GM15510 (cell line): ENCODE data around the gene ERBB2.

Experiments
- POLR2A ChIP-seq: IDR thresholded peaks from 3 replicates; pipeline ENCODE4 v1.6.1; 2011; ENCODE audit warnings: borderline replicate concordance; ENCODE audit not compliant: insufficient read length; ENCODE audit errors: extremely low read depth

Gene ERBB2

DNA sequence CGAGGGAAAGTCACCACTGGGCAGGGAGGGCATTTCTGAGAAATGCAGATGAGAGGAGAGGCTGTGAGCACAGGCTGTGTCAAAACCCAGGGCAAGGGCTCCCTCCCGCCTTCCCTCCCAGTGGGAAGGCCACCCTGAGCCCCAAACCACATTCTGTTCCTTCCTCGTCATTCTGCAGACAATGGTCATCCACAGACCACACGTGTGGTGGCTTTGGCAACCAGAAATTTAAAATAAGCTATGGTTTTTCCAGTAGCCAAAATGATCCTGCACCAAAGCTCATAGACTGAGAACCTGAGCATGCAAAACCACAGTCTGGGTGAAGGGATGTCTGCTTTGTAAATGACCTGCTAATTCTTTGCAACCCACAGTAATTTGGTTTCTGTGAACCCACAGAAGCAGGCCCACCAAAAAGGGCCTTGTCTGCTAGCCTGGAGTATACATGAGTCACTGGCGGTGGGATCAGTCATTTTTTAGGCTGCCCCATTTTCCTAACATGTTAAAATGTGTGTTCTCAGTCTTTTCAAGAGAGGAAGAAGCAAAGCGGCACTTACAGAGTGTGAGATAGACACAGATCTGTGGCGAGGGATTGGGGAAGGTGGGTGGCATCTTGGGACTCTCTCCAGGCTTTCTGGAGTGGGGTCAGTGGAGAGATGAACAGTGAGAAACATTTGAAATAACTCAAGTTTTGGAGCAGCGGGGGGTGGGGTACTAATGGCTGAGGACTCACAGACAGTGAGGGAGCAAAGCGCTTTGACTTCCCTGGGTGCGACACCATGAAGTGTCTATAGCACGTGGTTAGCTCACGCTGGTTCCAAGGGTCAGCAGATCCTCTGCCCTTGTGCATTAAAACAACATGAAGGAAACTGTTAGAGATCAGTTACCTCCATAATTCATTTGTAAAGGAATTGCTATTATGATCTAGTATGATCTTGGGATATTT is 58.3 kb downstream of the ERBB2 start:
- TF ChIP-seq POLR2A = peak; percentile 17

DNA sequence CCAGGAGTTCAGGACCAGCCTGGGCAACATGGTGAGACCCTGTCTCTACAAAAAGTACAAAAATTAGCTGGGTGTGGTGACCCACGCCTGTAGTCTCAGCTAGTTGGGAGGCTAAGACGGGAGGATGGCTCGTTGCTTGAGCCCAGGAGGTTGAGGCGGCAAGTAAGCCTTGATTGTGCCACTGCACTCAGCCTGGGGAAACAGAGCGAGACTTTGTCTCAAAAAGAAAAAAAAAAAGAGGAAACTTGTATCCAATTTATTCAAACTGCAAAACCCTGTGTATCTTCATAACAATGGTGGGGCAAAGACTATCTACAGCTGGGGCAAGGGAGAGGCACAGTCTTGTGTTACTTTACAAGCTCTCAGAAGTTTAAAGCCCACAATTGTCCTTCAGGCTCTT is 59.3 kb downstream of the ERBB2 start:
- no peak for TF ChIP-seq POLR2A

DNA sequence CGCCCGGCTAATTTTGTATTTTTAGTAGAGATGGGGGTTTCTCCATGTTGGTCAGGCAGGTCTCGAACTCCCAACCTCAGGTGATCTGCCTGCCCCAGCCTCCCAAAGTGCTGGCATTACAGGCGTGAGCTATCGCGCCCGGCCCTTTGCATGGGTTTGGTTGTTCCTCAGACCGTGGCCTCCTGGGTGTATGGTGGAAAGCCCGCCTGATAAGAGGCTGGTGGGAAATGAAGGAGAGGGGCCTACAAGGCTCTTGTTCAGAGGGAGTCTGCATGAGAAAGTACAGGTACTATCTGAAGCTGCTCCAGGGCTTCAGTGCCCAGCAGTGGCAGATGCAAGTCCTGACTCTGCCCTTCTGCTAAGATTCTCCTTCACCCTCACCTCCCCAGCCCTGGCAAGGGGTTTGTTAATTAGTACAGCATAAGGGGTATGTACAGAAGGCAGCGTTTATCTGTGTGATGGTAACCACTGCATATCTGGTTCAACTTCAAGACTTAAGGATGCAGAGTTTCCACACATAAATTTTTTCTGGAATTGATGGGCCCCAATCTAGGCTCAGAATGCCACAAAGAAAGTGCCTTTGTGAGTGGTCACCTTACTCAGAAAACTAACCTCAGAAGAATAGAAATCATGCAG is 62.1 kb downstream of the ERBB2 start:
- no peak for TF ChIP-seq POLR2A

DNA sequence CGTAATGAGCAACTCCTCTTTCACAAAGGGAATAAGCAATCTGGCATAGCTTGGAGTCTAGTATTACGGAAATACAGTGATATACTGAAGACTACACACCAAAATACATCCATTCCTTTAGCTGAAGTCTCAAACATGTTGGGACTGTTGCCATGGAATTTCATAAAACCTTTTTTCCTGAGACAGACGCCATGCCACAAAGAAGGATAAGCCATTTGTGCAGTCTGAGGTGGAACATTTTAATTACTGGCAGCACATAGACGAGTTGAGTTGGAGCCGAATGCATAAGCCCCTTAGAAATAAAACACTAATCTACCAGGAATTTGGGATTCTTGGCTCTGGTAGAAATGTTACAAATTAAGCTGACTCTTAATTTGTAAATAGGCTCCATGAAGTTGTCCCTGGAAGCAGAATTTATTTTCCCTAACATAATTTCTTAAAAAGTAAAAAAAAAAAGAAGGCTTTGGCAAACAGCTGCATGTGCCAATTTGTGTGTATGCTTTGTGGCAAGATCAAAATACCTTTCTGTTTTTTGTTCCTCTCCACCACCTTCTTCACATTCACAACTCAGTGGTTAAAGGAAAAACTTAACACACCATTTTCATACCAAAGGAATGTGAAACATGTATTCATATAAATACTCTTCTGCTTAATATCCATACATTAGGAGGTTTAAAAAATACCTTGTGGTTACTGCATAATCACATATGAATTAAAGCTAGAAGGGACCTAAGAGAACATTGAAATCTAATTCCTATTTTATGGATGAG is 63.4 kb downstream of the ERBB2 start:
- no peak for TF ChIP-seq POLR2A

DNA sequence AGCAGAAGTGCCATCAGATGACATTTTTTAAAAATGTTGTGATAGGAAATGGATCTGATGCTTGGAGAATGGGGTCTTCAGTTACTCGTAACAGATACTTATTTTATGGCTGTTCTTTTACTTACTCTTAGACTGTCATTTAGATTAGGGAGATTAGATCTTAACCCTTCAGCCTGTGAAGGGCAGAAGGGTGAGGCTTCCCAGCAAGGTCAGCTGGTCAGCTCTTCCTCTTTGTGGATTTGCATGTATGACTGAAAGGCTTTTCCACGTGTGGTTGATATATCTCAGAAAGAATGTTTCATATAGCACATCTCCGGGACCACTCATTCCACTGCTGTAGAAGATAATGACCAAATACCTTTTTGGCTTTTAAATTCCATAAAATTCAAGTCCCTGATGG is 65.3 kb downstream of the ERBB2 start:
- no peak for TF ChIP-seq POLR2A

DNA sequence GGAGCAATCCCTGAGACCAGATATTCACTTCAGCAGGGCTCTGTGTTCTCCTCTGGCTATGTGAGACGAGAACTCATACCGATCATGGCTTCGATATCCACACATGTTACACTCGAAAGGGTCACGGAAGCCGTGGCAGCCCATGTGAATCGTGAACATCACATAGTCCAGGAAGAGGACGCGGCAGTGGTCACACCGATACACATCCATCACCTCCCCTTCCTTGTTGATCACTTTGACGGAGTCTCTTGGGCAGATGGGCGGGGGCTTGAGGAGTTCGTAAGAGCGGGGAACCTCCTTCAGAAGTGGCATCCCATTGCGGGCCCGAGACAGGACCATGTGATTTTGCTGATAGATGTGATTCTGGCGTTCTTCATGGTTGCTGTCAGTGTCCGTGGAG is 65.9 kb downstream of the ERBB2 start:
- TF ChIP-seq POLR2A = no peak

DNA sequence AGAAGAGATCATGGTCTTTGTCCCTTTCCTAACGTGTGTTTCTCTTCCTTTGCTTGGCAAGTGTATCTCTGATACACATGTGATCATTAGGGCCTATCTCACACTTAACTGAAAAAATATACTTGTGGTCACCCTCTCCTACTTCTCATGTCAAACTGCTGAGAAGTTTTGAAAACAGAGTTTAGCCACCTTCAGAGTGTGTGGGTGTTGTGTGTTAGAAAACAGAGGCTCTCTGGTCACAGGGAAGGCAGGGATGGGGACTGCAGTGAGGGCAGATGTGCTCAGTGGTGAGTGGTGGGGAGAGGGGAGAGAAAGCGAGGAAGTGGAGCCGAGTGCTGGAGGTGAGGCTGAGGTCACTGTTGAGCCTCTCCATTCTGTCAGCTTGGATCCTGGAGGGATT is 67.3 kb downstream of the ERBB2 start:
- no peak for TF ChIP-seq POLR2A

DNA sequence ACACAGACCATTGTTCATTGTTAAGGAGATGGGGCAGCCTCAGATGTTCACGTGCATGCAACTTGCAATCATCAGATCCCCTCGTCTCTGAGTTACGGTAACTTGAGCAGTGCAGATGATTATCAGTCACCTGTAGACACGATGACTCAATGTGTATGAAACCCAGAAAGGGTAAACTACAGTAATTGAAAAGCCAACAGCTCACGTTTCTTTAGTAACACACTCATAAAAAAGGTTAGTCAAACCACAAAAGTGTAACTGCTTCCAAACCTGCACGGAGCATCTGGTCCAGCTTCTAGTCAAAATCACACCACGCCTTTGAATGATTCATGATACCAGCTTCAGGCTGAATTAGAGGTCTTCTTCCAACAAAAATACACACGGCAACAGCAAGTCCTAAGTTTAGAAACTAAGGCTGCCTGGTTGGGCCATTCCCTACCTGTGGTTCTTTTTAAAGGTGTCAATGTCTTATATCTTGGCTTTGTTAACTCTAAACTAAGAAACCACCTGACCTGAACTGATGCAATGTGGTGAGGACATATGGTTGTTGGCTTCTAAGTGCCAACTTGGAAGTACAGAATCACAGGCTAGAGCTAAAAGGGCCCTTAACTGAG is 70.2 kb downstream of the ERBB2 start:
- peak; percentile 27 for TF ChIP-seq POLR2A

DNA sequence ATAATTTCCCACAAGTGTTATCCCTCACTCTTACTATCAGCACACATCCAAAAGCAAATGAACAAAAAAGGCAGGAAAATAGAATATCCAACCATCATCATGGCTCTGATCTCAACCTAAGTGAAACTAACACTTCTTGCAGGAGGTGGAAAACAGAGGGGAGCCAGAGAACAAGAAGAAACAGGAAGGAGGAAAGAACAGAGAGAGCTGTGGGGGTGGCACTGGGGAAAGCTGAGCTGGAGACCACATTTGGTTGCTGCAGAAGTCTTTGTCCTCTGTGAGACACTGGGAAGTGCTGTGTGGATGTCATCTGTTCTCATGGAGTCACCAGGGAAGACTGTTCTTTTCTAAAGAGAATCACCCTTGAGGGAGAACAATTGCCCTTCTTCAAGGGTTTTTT is 72.6 kb downstream of the ERBB2 start:
- TF ChIP-seq POLR2A = no peak

DNA sequence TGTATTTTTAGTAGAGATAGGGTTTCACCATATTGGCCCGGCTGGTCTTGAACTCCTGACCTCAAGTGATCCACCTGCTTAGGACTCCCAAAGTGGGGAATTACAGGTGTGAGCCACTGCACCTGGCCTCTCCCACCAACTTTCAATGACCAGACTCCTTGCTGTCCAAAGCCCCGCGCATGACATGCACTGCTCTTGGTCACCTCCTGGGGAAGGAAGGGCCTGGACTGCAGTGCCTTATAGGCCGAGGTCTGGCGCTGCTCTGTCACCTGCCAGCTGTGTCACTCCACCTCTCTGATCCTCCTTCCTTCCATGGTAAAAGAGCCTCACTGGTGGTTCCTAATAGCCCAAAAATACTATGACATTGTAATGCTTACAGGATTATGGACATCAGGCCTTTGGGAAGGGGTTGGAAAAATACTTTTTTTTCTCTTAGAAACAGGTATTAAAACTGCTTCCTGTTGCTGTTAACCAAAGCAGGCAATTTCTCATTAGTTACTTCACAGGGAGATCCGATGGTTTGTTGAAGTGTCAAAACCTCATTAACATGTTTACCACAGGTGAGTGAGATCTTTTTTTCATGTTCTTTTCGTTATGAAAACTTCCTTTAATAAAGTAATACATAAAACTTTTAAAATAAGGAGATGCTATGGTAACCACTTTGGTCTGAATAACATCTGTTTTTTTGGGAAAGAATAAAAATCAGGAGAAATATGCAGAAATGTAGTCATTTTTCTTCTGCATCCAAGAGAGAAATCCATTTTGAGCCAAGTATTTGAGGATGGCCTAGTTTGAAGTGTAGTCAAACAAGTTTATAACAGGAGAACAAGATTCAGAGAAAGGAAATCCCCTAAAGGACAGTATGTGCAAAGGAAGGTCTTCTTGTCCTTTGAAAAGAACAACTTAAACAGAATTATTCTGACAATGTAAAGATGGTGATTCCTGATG is 73.4 kb downstream of the ERBB2 start:
- TF ChIP-seq POLR2A = no peak

DNA sequence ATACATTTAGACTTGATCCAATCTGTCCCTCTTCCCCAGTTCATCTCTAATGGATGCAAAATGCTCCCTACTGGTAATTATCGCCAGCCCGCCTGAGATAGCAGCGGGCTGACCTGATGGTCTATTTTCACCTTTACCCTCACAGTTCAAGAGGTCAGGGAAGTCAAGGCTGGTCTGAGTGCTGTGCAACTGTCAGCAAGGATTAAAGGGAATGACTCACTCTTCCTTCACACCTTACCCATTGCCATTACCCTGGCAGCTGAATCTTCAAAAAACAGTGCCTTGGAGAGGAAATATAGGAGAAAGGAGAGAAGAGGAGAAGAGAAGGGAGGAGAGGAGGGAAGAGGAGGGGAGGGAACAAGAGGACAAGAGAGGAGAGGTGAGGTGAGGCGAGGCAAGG is 74.2 kb downstream of the ERBB2 start:
- TF ChIP-seq POLR2A = no peak

DNA sequence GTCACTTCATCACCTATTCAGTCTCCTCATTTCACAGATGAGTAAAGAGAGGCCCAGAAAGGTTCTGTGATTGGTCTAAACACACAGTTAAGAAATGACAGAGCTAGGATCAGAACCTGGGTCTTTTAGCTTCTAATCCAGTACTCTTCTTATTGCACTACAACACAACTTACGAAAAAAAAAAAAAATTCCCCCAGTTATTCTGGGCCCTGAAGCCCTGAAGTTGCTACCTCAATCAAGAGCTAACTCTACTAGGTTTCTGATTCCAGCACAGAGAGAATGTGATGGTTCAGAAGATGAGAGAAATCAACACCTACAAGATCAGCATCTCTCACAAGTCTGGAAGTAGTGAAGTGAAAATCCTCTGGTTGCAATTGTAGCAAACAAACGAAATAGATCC is 75.2 kb downstream of the ERBB2 start:
- TF ChIP-seq POLR2A = no peak

DNA sequence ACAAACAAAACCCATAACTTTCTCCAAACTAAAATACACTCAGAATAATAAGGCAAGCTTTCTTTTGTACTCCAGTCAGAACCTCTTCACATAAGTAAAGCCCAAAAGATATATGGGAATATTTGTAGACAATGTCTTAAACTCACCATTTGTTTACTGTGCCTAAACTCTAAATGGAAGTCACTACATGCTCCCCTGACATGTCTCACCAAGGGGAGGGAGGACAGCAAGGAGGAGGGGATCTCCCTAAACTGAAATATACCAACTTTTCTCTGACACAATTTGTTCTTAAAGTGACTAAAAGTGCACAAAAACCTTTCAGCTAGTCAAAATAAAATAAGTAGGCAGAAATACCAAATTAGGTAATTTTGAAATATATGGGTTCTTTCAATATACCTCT is 76.4 kb downstream of the ERBB2 start:
- no peak for TF ChIP-seq POLR2A
